ENCODE results near the gene GRXCR1. TPM values are rescaled to one million over a fixed set of nuclear protein-coding genes. Genes with fewer than 3 reads are reported as not detected.

The GRXCR1 gene
- total RNA-seq, 1 experiment from 2014 or later, result not detected

DNA sequence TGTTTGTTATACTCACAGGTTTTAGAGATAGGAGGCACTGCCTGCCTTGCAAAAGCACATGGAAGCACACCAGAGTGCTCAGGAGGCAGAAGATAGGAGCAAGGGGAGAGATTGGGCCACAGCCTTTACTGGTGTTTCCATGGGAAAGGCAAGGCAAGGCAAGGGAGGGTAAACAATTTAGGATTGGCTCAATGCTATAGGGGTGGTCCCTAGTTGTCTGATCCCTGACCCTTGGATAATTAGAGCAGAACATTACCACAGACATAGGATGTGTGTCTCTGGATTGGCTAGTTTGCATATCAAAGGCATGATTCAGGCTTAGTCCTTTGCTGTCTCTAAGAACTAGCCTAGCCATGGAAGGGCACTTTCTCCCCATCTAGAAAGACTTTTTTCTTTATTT, 36.1 kb downstream of the GRXCR1 start:
- no peaks in the 10 kb centered on the region for H3K23me2 ChIP-seq (ENCODE audit: insufficient read length, low read depth, low read length, poor library complexity, severe bottlenecking)
- no peak overlapping the region for H4K5ac ChIP-seq (ENCODE audit: insufficient read length, low read depth, low read length)
- H3K23ac ChIP-seq (ENCODE audit: insufficient read length, low read depth, low read length), result no peak overlapping the region
- H3K9me3 Mint-ChIP-seq, result no peaks in the 10 kb centered on the region
- no peak overlapping the region for H3K4me2 ChIP-seq (ENCODE audit: insufficient read depth, insufficient read length, low read length)
- no peak overlapping the region for H2BK20ac ChIP-seq (ENCODE audit: low read depth, low read length, poor library complexity, severe bottlenecking)
- no peak overlapping the region for H2AFZ ChIP-seq (ENCODE audit: low read length)
- H3K79me2 ChIP-seq (ENCODE audit: insufficient read depth, low read length), result no peaks in the 10 kb centered on the region
- H4K20me1 ChIP-seq (ENCODE audit: control insufficient read depth, insufficient read depth, insufficient read length), result no peaks in the 10 kb centered on the region
- H3K4me1 ChIP-seq (ENCODE audit: insufficient read depth, low read length), result no peaks in the 10 kb centered on the region
- no peak overlapping the region for H4K91ac ChIP-seq (ENCODE audit: insufficient read length, low read depth, low read length)
- no peak overlapping the region for H3K56ac ChIP-seq (ENCODE audit: insufficient read length, low read depth, low read length)
- H2BK15ac ChIP-seq (ENCODE audit: low read depth, low read length), result no peak overlapping the region
- H3K4me3 Mint-ChIP-seq, result no peak overlapping the region
- no peaks in the 10 kb centered on the region for H3K79me1 ChIP-seq (ENCODE audit: insufficient read depth, low read depth, low read length, poor library complexity, severe bottlenecking)
- H3K9ac ChIP-seq (ENCODE audit: extremely low read depth, insufficient read length, low read length), result no peak overlapping the region
- peaks cover 1% of the 10 kb centered on the region; the same call in 1 of the 2 replicates for H3K27me3 Mint-ChIP-seq (ENCODE audit: low read depth)
- H3K9me3 ChIP-seq (ENCODE audit: control insufficient read depth, low read depth, low read length), result no peaks in the 10 kb centered on the region
- H3K27ac Mint-ChIP-seq, result no peak overlapping the region
- H3K18ac ChIP-seq (ENCODE audit: insufficient read length, low read depth, low read length), result no peak overlapping the region
- no peaks in the 10 kb centered on the region for H3K27me3 ChIP-seq (ENCODE audit: insufficient read depth, low read length)
- DNase-seq, result no peak
- H2BK12ac ChIP-seq (ENCODE audit: insufficient read length, low read depth, low read length), result no peak overlapping the region
- no peak overlapping the region for H3K4ac ChIP-seq (ENCODE audit: low read depth, low read length)
- H3K27ac ChIP-seq (ENCODE audit: insufficient read length, low read depth, low read length), result no peak overlapping the region
- 0 out of 4 replicates have a peak, but pooled peaks cover 0 to 2% of the 10 kb centered on the region in 2 experiments for H3K4me1 Mint-ChIP-seq
- H3K14ac ChIP-seq (ENCODE audit: insufficient read depth, low read length), result no peak overlapping the region
- H3K36me3 Mint-ChIP-seq (ENCODE audit: insufficient read depth in 1 of 3, low read depth in 3 of 3), result no peaks in the 10 kb centered on the region
- H2BK5ac ChIP-seq (ENCODE audit: insufficient read length, low read length), result no peak overlapping the region
- no peak overlapping the region for H2BK120ac ChIP-seq (ENCODE audit: low read depth, low read length, poor library complexity, severe bottlenecking)
- no peak overlapping the region for H3T11ph ChIP-seq (ENCODE audit: low read length)
- H2AK5ac ChIP-seq (ENCODE audit: insufficient read length, low read length), result no peak overlapping the region
- H4K8ac ChIP-seq (replicated peaks; ENCODE audit: insufficient read length, low read depth, low read length), result no peak overlapping the region
- no peak for TF ChIP-seq CTCF (conservative IDR thresholded peaks at IDR 0.05)

All from H9 (cell line).